ENCODE measurements around the gene CERT1.

CERT1 gene

GRCh38 chr5:75380099-75380498 lies 131.3 kb downstream of the CERT1 start:
- DNase-seq: no peak

- DNase-seq: no peak
Observed at GRCh38 chr5:75375414-75375813, 136.0 kb downstream of the CERT1 start.

GRCh38 chr5:75374394-75374814 lies 137.0 kb downstream of the CERT1 start:
- no peak for DNase-seq

- no peak for DNase-seq
Observed at GRCh38 chr5:75373862-75374261, 137.6 kb downstream of the CERT1 start.

GRCh38 chr5:75368391-75368790 lies 143.0 kb downstream of the CERT1 start:
- no peak for DNase-seq

GRCh38 chr5:75367401-75367800 lies 144.0 kb downstream of the CERT1 start:
- no peak for DNase-seq

- DNase-seq: no peak
Observed at GRCh38 chr5:75366787-75367186, 144.6 kb downstream of the CERT1 start.

GRCh38 chr5:75365740-75366139 lies 145.7 kb downstream of the CERT1 start:
- DNase-seq: no peak

- no peak for DNase-seq
Observed at GRCh38 chr5:75364571-75365280, 146.7 kb downstream of the CERT1 start.

GRCh38 chr5:75363726-75364495 lies 147.5 kb downstream of the CERT1 start:
- no peak for DNase-seq

- DNase-seq: no peak
Observed at GRCh38 chr5:75363111-75363510, 148.3 kb downstream of the CERT1 start.

GRCh38 chr5:75362474-75362975 lies 148.9 kb downstream of the CERT1 start:
- no peak for DNase-seq

GRCh38 chr5:75361310-75361709 lies 150.1 kb downstream of the CERT1 start:
- no peak for DNase-seq

- DNase-seq: no peak
Observed at GRCh38 chr5:75358117-75358516, 153.3 kb downstream of the CERT1 start.

- DNase-seq: no peak
Observed at GRCh38 chr5:75356719-75357118, 154.7 kb downstream of the CERT1 start.

- DNase-seq: no peak
Observed at GRCh38 chr5:75355236-75355635, 156.2 kb downstream of the CERT1 start.

- DNase-seq: no peak
Observed at GRCh38 chr5:75351139-75351926, 160.1 kb downstream of the CERT1 start.

- no peak for DNase-seq
Observed at GRCh38 chr5:75349663-75350062, 161.8 kb downstream of the CERT1 start.

- DNase-seq: no peak
Observed at GRCh38 chr5:75348241-75348640, 163.2 kb downstream of the CERT1 start.

- no peak for DNase-seq
Observed at GRCh38 chr5:75342836-75343235, 168.6 kb downstream of the CERT1 start.

GRCh38 chr5:75341934-75342333 lies 169.5 kb downstream of the CERT1 start:
- no peak for DNase-seq

- no peak for DNase-seq
Observed at GRCh38 chr5:75340714-75341478, 170.5 kb downstream of the CERT1 start.

GRCh38 chr5:75338408-75338807 lies 173.0 kb downstream of the CERT1 start:
- no peak for DNase-seq
